K562 (cell line): ENCODE data around the gene TNNT2. TPM values are rescaled to one million over a fixed set of nuclear protein-coding genes. Genes with fewer than 3 reads are reported as not detected.

Source experiments
- ATAC-seq: fragments of 200-7000 bp; cut with Tn5 transposase; 3 replicates; pipeline ENCODE4 v1.9.1; 2020; ENCODE audit warnings: moderate library complexity
- BruUV-seq: library from RNA; stranded (reverse); fragments of 400-500 nt; replicated peaks from 2 replicates; lab custom pipeline; 2021; lab: Mats Ljungman, UMichigan
- CTCF ChIA-PET: fragments of 300-600 bp; formaldehyde crosslinking; extraction: SDS; loops from one replicate; lab custom pipeline; 2021; ENCODE audit warnings: low intra/inter-chr PET ratio; lab: Yijun Ruan, JAX
- POLR2A ChIA-PET: fragments of 300-600, 350-650 bp; sonication (Branson Sonifier 250); formaldehyde crosslinking; extraction: SDS; loops from one replicate; lab custom pipeline; 2021; ENCODE audit warnings: antibody characterized with exemption, inconsistent platforms; lab: Yijun Ruan, JAX
- DNase-seq, 4 experiments: peaks; one replicate each; pipeline versions ENCODE4 v3.0.0 to v3.0.0-alpha.2; 2011 to 2018; ENCODE audit warnings: low spot score in 3 of 4, mixed read lengths in 3 of 4; ENCODE audit errors: extremely low read depth in 1 of 4
- FAIRE-seq: peaks from 2 replicates; lab custom pipeline; 2011; peaks lifted over from hg19 to GRCh38; lab: Jason Lieb, UNC
- H2AFZ ChIP-seq: 2 replicates; pipeline ENCODE4 v1.6.0; 2011; ENCODE audit warnings: low read depth, low read length, control low read depth, inconsistent platforms
- H3K27ac ChIP-seq: fragments of 200-600 bp; 3 replicates; pipeline ENCODE4 v1.8.0; 2011; ENCODE audit warnings: low read depth, mild to moderate bottlenecking, control low read depth, inconsistent platforms, low read length, moderate library complexity, mixed read lengths; ENCODE audit errors: extremely low read depth
- H3K27me3 ChIP-seq, 2 experiments: fragments of 300-600 bp in 1 of 2; 2 replicates in 1 of 2; 3 replicates in 1 of 2; pipeline versions ENCODE4 v1.6.0 to v1.8.0; 2011; ENCODE audit warnings: inconsistent platforms in 2 of 2, low read length in 2 of 2, mild to moderate bottlenecking in 1 of 2, mixed read lengths in 1 of 2, moderate library complexity in 1 of 2; ENCODE audit not compliant: control insufficient read depth in 2 of 2, insufficient read depth in 2 of 2
- H3K36me3 ChIP-seq: fragments of 300-600 bp; 3 replicates; pipeline ENCODE4 v1.8.0; 2011; ENCODE audit warnings: mild to moderate bottlenecking, low read length, inconsistent platforms; ENCODE audit not compliant: control insufficient read depth, insufficient read depth
- H3K4me1 ChIP-seq, 2 experiments: fragments of 200-600 bp in 1 of 2; replicated peaks in 1 of 2; 2 replicates in 1 of 2; 3 replicates in 1 of 2; pipeline versions ENCODE4 v1.5.1 to v1.8.0; 2011; ENCODE audit warnings: inconsistent platforms in 2 of 2, low read length in 2 of 2, mild to moderate bottlenecking in 1 of 2, mixed read lengths in 1 of 2, moderate library complexity in 1 of 2; ENCODE audit not compliant: control insufficient read depth in 2 of 2, insufficient read depth in 2 of 2
- H3K4me2 ChIP-seq: 2 replicates; pipeline ENCODE4 v1.6.1; 2011; ENCODE audit warnings: low read length, control low read depth, inconsistent platforms, mixed read lengths; ENCODE audit not compliant: insufficient read depth
- H3K4me3 ChIP-seq: fragments of 200-600 bp; sonication (generic), shearing (Covaris generic); 2 replicates; pipeline ENCODE4 v1.5.1; 2016; ENCODE audit warnings: control low read depth, inconsistent platforms
- H3K79me2 ChIP-seq: fragments of 200-600 bp; 3 replicates; pipeline ENCODE4 v1.8.0; 2011; ENCODE audit warnings: low read length, inconsistent platforms; ENCODE audit not compliant: control insufficient read depth, insufficient read depth
- H3K9ac ChIP-seq, 2 experiments: 2 replicates each; pipeline versions ENCODE4 v1.6.0 to v1.6.1; 2011; ENCODE audit warnings: low read depth in 2 of 2, low read length in 2 of 2, control low read depth in 1 of 2, inconsistent platforms in 1 of 2, mild to moderate bottlenecking in 1 of 2, mixed read lengths in 1 of 2; ENCODE audit not compliant: insufficient read depth in 1 of 2
- H3K9me1 ChIP-seq: one replicate; pipeline ENCODE4 v1.6.0; 2011; ENCODE audit warnings: inconsistent platforms, mild to moderate bottlenecking, low read length, moderate library complexity; ENCODE audit not compliant: control insufficient read depth, insufficient read depth
- H3K9me3 ChIP-seq: replicated peaks from 2 replicates; pipeline ENCODE4 v1.5.1; 2011; ENCODE audit warnings: low read depth, low read length, inconsistent platforms; ENCODE audit not compliant: control insufficient read depth, insufficient read depth
- H4K20me1 ChIP-seq: replicated peaks from 2 replicates; pipeline ENCODE4 v1.6.1; 2011; ENCODE audit warnings: low read length, inconsistent platforms, mixed read lengths; ENCODE audit not compliant: control insufficient read depth, insufficient read depth
- MITF ChIP-seq: IDR thresholded peaks from 2 replicates; pipeline ENCODE4 v1.6.1; 2014; ENCODE audit warnings: antibody characterized with exemption
- NR2C1 ChIP-seq, 2 experiments: fragments of 450-650 bp; IDR thresholded peaks; 2 replicates each; pipeline ENCODE4 v1.6.1; 2017; ENCODE audit warnings: mild to moderate bottlenecking in 2 of 2, antibody characterized with exemption in 1 of 2, inconsistent platforms in 1 of 2, missing compliant biosample characterization in 1 of 2, missing genetic modification characterization in 1 of 2
- NR2C2 ChIP-seq, 2 experiments: fragments of 200-800 bp in 1 of 2; sonication (Bioruptor generic) in 1 of 2; sonication (generic) in 1 of 2; formaldehyde crosslinking in 1 of 2; IDR thresholded peaks; 2 replicates each; pipeline versions ENCODE4 v1.6.1 to v1.8.0; 2016 to 2022; ENCODE audit warnings: mild to moderate bottlenecking in 1 of 2, missing compliant biosample characterization in 1 of 2, missing genetic modification characterization in 1 of 2, missing genetic modification reagents in 1 of 2
- WGBS: fragments of 100-300 bp; shearing (Covaris generic); methylation state at CpG from one replicate; pipeline ENCODE4 v1.1.6; 2016; ENCODE audit warnings: low coverage, mixed read lengths; ENCODE audit not compliant: insufficient coverage; ENCODE audit errors: missing lambda C conversion rate; 5-methylcytosine and 5-hydroxymethylcytosine counted together
- in situ Hi-C: fragments of 300-500 bp; cut with MboI; formaldehyde crosslinking; loops from 4 replicates; pipeline ENCODE4 v1.15.0; 2018; ENCODE audit warnings: inconsistent platforms, mixed read lengths
- intact Hi-C: fragments of 100-400 bp; cut with micrococcal nuclease; formaldehyde crosslinking; loops from 2 replicates; pipeline ENCODE4 v1.14.2; 2022
- polyA plus RNA-seq, 8 experiments: library from polyadenylated mRNA; depleted of rRNA in 4 of 8; stranded (reverse) in 5 of 8; unstranded in 3 of 8; fragments of >200 nt; fragmentation: Nextera tagmentation in 2 of 8; fragmentation: Illumina TruSeq in 1 of 8; extraction: Ambion mirVana in 2 of 8; extraction: Trizol in 1 of 8; gene quantifications; 2 replicates each; pipeline versions ENCODE4 v1.2.1 to v1.2.3, GENCODE V29; 2011 to 2014; ENCODE audit warnings: inconsistent platforms in 1 of 8, missing spikeins in 1 of 8
- total RNA-seq, 7 experiments: library from RNA; depleted of rRNA in 6 of 7; stranded (reverse); fragments of >200 nt in 6 of 7; fragmentation: Illumina TruSeq in 2 of 7; extraction: Trizol in 2 of 7; gene quantifications; 2 replicates each; pipeline versions ENCODE4 v1.2.1 to v1.2.3, GENCODE V29; 2011 to 2021; ENCODE audit warnings: low replicate concordance in 1 of 7

TNNT2 gene
- total and polyA plus RNA-seq, 9 of the 15 experiments (the other 6 are each of a cell fraction or from before 2014, with no cell fraction given), result not detected

- DNase-seq (no peak), FAIRE-seq (no peak), ATAC-seq (no peak)
- CTCF ChIA-PET, result no interaction called here
- H3K36me3 ChIP-seq, result no peaks in the 10 kb centered on the region
- POLR2A ChIA-PET, result no interaction called here
- no peak overlapping the region for H3K4me3 ChIP-seq
- no peak overlapping the region for H3K4me2 ChIP-seq
- BruUV-seq, result no TSS peak
- peaks cover 33 to 60% of the 10 kb centered on the region in 2 experiments; a peak in 4 of 5 replicates for H3K27me3 ChIP-seq
- H2AFZ ChIP-seq, result no peak overlapping the region
- intact Hi-C loops (no loop called here), in situ Hi-C loops (no loop called here)
- H3K9ac ChIP-seq, result no peak overlapping the region
- peaks cover 5% of the 10 kb centered on the region; the same call in 1 of the 2 replicates for H4K20me1 ChIP-seq
- 43% methylated on average over 6 of the region's 6 CpGs for WGBS
- no peaks in the 10 kb centered on the region for H3K79me2 ChIP-seq
- TF ChIP-seq NR2C2 (CRISPR knock-in tag; IDR thresholded peaks at IDR 0.05), result peak; percentile 77; the same call in 1 of the 2 replicates
- TF ChIP-seq NR2C2 (tag; IDR thresholded peaks at IDR 0.05), result peak; percentile 48; the same call in 1 of the 2 replicates
- TF ChIP-seq NR2C1 (IDR thresholded peaks at IDR 0.05), result peak; percentile 58
- TF ChIP-seq NR2C1 (tag; IDR thresholded peaks at IDR 0.05), result peak; percentile 55
- no peak for TF ChIP-seq MITF
- H3K9me3 ChIP-seq, result no peaks in the 10 kb centered on the region
- H3K4me1 ChIP-seq, result no peaks in the 10 kb centered on the region
- peaks cover 10% of the 10 kb centered on the region for H3K9me1 ChIP-seq
- H3K27ac ChIP-seq, result no peak overlapping the region
These were observed 46.2 kb upstream of the TNNT2 start for GRCh38 chr1:201423655-201424054.
